HepG2 (cell line): ENCODE results near the gene SPATA25. TPM values are rescaled to one million over a fixed set of nuclear protein-coding genes. Genes with fewer than 3 reads are reported as not detected.

ENCODE experiments used
- BHLHE40 ChIP-seq: IDR thresholded peaks from 2 replicates; pipeline ENCODE4 v1.6.1; 2011; ENCODE audit warnings: low read length, improper control_type of control experiment
- ELK4 ChIP-seq: sonication (generic); formaldehyde crosslinking; IDR thresholded peaks from 2 replicates; pipeline ENCODE4 v1.9.0; 2021; ENCODE audit warnings: missing genetic modification reagents, borderline replicate concordance
- ETV6 ChIP-seq: sonication (generic); formaldehyde crosslinking; conservative IDR thresholded peaks from 2 replicates; pipeline ENCODE4 v1.4.0; 2020; ENCODE audit warnings: missing genetic modification reagents
- GATA4 ChIP-seq: sonication (generic); IDR thresholded peaks from 2 replicates; pipeline ENCODE4 v1.6.1; 2016; ENCODE audit warnings: antibody characterized with exemption, low read depth, borderline replicate concordance
- HDAC2 ChIP-seq: sonication (generic); formaldehyde crosslinking; IDR thresholded peaks from 2 replicates; pipeline ENCODE4 v1.4.0; 2020; ENCODE audit warnings: missing genetic modification reagents
- JUN ChIP-seq: sonication (generic); formaldehyde crosslinking; IDR thresholded peaks from 2 replicates; pipeline ENCODE4 v1.4.0; 2020; ENCODE audit warnings: mild to moderate bottlenecking, missing genetic modification reagents
- NFYC ChIP-seq: IDR thresholded peaks from 2 replicates; pipeline ENCODE4 v1.6.1; 2016; ENCODE audit warnings: missing genetic modification reagents, missing compliant biosample characterization
- NPAS2 ChIP-seq: sonication (generic); formaldehyde crosslinking; IDR thresholded peaks from 2 replicates; pipeline ENCODE4 v1.8.0; 2022; ENCODE audit warnings: mild to moderate bottlenecking, missing genetic modification reagents, borderline replicate concordance
- PBX3 ChIP-seq: sonication (generic); formaldehyde crosslinking; IDR thresholded peaks from 2 replicates; pipeline ENCODE4 v1.8.1; 2023; ENCODE audit warnings: missing genetic modification reagents, inconsistent platforms, borderline replicate concordance
- PRDM4 ChIP-seq: sonication (generic); formaldehyde crosslinking; IDR thresholded peaks from 2 replicates; pipeline ENCODE4 v1.9.0; 2021; ENCODE audit warnings: missing genetic modification reagents, borderline replicate concordance
- RBM22 ChIP-seq: fragments of 200-400 bp; formaldehyde crosslinking; optimal IDR thresholded peaks from 2 replicates; pipeline ENCODE3; 2017; ENCODE audit warnings: mild to moderate bottlenecking, low read length, moderate library complexity
- SETDB1 ChIP-seq: sonication (generic); formaldehyde crosslinking; IDR thresholded peaks from 2 replicates; pipeline ENCODE4 v1.5.1; 2020; ENCODE audit warnings: missing genetic modification reagents, mild to moderate bottlenecking, borderline replicate concordance
- TAF1 ChIP-seq: sonication (generic); formaldehyde crosslinking; IDR thresholded peaks from 2 replicates; pipeline ENCODE4 v1.4.0; 2020; ENCODE audit warnings: missing genetic modification reagents
- YEATS2 ChIP-seq: sonication (generic); formaldehyde crosslinking; IDR thresholded peaks from 2 replicates; pipeline ENCODE4 v1.4.0; 2020; ENCODE audit warnings: missing genetic modification reagents, borderline replicate concordance
- ZBTB1 ChIP-seq: sonication (generic); formaldehyde crosslinking; IDR thresholded peaks from 2 replicates; pipeline ENCODE4 v1.4.0; 2020; ENCODE audit warnings: missing genetic modification reagents, borderline replicate concordance
- ZNF160 ChIP-seq: sonication (generic); formaldehyde crosslinking; IDR thresholded peaks from 2 replicates; pipeline ENCODE4 v1.8.0; 2022; ENCODE audit warnings: mild to moderate bottlenecking, inconsistent platforms, missing genetic modification reagents
- ZNF224 ChIP-seq: sonication (generic); formaldehyde crosslinking; IDR thresholded peaks from 2 replicates; pipeline ENCODE4 v1.5.0; 2020; ENCODE audit warnings: mild to moderate bottlenecking, missing genetic modification reagents
- ZNF230 ChIP-seq: sonication (generic); formaldehyde crosslinking; IDR thresholded peaks from 2 replicates; pipeline ENCODE4 v1.4.0; 2020; ENCODE audit warnings: mild to moderate bottlenecking, missing genetic modification reagents
- ZNF644 ChIP-seq: IDR thresholded peaks from 2 replicates; pipeline ENCODE4 v1.6.1; 2016; ENCODE audit warnings: low read depth
- ZNF891 ChIP-seq: sonication (generic); formaldehyde crosslinking; IDR thresholded peaks from 2 replicates; pipeline ENCODE4 v1.5.0; 2020; ENCODE audit warnings: mild to moderate bottlenecking, missing genetic modification reagents
- polyA plus RNA-seq, 8 experiments: library from polyadenylated mRNA; depleted of rRNA in 3 of 8; stranded (reverse) in 7 of 8; unstranded in 1 of 8; fragments of >200 nt; fragmentation: Illumina TruSeq in 4 of 8; extraction: Trizol in 4 of 8; gene quantifications; 2 replicates each; pipeline versions ENCODE4 v1.2.1 to v1.2.3, GENCODE V29; 2011 to 2016; ENCODE audit warnings: low read depth in 4 of 8, missing spikeins in 1 of 8, mixed read lengths in 1 of 8; ENCODE audit not compliant: insufficient read depth in 1 of 8
- total RNA-seq, 5 experiments: library from RNA; depleted of rRNA; stranded (reverse); fragments of >200 nt; fragmentation: Illumina TruSeq; extraction: Trizol; gene quantifications; 2 replicates each; pipeline ENCODE4 v1.2.3, GENCODE V29; 2016; ENCODE audit warnings: low read depth in 1 of 5

Gene SPATA25
- total and polyA plus RNA-seq, 2 of the 13 experiments (the other 11 are each of a cell fraction or from before 2014, with no cell fraction given), result 4.8 to 7.6 TPM

GRCh38 chr20:45905505-45906079, 18.2 kb upstream of the SPATA25 start (continued):
- TF ChIP-seq HDAC2 (CRISPR knock-in tag) (no peak), ZNF230 (no peak), PBX3 (no peak), NFYC (CRISPR knock-in tag) (no peak), SETDB1 (no peak), ETV6 (CRISPR knock-in tag) (no peak), NPAS2 (CRISPR knock-in tag) (no peak), BHLHE40 (0 out of 2 replicates have a peak, but pooled peaks have one; percentile 18), ZNF160 (CRISPR knock-in tag) (no peak), TAF1 (CRISPR knock-in tag) (no peak; the same call in 1 of the 2 replicates), RBM22 (no peak), ZBTB1 (CRISPR knock-in tag) (no peak), ZNF224 (0 out of 2 replicates have a peak, but pooled peaks have one; percentile 29), GATA4 (no peak), ZNF644 (CRISPR knock-in tag) (no peak), JUN (peak; percentile 58; the same call in 1 of the 2 replicates), YEATS2 (CRISPR knock-in tag) (no peak), PRDM4 (CRISPR knock-in tag) (no peak), ELK4 (CRISPR knock-in tag) (no peak), ZNF891 (CRISPR knock-in tag) (no peak)
